ENCODE measurements around the gene GAPVD1. TPM values are rescaled to one million over a fixed set of nuclear protein-coding genes. Genes with fewer than 3 reads are reported as not detected.

The GAPVD1 gene
- total and polyA plus RNA-seq, 2 of the 13 experiments (the other 11 are each of a cell fraction or from before 2014, with no cell fraction given): 11.1 to 33.2 TPM

DNA sequence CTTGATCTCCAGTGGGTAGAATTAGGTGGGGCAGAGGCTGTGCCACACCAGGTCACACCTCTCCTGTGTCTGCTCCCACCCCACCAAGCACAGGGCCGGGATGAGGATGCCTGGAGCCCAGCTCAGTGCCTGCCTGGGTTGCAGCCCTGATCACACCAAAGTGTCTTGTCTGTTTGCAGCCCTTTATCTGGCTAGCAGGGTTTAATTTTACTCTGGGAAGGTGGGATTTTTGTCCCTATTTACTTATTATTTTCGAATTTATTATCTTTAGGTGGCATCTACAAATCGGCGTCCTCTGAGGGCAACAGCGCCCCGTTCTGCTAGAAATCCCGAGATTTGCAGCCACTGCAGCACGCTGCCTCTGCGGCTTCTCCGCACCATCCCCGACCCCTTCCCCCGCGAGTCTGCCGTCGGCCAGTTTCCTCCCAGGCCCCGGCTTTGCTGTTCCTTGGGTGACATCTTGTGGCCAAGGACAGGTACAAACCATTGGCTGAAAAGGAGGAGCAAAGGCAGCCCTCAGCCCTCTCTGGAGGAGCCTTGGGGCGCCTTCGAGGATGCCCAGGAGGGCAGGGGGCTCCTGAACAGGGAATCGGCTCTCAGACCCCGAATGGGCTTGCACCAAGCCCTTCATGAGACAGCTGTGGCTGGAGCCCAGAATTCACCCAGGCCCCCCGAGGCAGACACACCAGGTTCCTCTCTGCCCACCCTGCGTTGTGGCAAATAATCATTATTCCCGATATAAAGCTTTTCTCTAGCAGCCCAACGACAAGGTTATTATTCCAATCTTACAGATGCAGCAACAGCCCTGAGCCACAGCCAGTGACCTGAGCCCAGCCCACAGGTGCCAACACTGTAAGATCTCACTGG lies 113.0 kb downstream of the GAPVD1 start (continued):
- TF ChIP-seq, protein P1, sequence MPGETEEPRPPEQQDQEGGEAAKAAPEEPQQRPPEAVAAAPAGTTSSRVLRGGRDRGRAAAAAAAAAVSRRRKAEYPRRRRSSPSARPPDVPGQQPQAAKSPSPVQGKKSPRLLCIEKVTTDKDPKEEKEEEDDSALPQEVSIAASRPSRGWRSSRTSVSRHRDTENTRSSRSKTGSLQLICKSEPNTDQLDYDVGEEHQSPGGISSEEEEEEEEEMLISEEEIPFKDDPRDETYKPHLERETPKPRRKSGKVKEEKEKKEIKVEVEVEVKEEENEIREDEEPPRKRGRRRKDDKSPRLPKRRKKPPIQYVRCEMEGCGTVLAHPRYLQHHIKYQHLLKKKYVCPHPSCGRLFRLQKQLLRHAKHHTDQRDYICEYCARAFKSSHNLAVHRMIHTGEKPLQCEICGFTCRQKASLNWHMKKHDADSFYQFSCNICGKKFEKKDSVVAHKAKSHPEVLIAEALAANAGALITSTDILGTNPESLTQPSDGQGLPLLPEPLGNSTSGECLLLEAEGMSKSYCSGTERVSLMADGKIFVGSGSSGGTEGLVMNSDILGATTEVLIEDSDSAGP (CRISPR knock-in tag; IDR thresholded peaks at IDR 0.05; ENCODE audit: borderline replicate concordance): 0 out of 2 replicates have a peak, but pooled peaks have one; percentile 29
- no peak for TF ChIP-seq ZNF484 (CRISPR knock-in tag; IDR thresholded peaks at IDR 0.05; ENCODE audit: borderline replicate concordance, low read depth)
- 0 out of 2 replicates have a peak, but pooled peaks have one; percentile 33 for TF ChIP-seq PPARG (CRISPR knock-in tag; conservative IDR thresholded peaks at IDR 0.05)
- TF ChIP-seq REPIN1 (CRISPR knock-in tag; IDR thresholded peaks at IDR 0.05; ENCODE audit: borderline replicate concordance, low read depth): peak; percentile 62; the same call in 1 of the 2 replicates
- peak; percentile 31; the same call in 1 of the 2 replicates for TF ChIP-seq FOXO1 (CRISPR knock-in tag; IDR thresholded peaks at IDR 0.05)
- TF ChIP-seq NONO (IDR thresholded peaks at IDR 0.05): no peak
- 0 out of 2 replicates have a peak, but pooled peaks have one; percentile 26 for TF ChIP-seq NONO (CRISPR knock-in tag; conservative IDR thresholded peaks at IDR 0.05)
- 0 out of 2 replicates have a peak, but pooled peaks have one; percentile 19 for TF ChIP-seq HOXA5 (CRISPR knock-in tag; IDR thresholded peaks at IDR 0.05)
- peak; percentile 62 for TF ChIP-seq ZBTB38 (CRISPR knock-in tag; IDR thresholded peaks at IDR 0.05)
- 0 out of 2 replicates have a peak, but pooled peaks have one; percentile 30 for TF ChIP-seq ARNT2 (CRISPR knock-in tag; IDR thresholded peaks at IDR 0.05; ENCODE audit: low read depth)
- TF ChIP-seq, protein P2, sequence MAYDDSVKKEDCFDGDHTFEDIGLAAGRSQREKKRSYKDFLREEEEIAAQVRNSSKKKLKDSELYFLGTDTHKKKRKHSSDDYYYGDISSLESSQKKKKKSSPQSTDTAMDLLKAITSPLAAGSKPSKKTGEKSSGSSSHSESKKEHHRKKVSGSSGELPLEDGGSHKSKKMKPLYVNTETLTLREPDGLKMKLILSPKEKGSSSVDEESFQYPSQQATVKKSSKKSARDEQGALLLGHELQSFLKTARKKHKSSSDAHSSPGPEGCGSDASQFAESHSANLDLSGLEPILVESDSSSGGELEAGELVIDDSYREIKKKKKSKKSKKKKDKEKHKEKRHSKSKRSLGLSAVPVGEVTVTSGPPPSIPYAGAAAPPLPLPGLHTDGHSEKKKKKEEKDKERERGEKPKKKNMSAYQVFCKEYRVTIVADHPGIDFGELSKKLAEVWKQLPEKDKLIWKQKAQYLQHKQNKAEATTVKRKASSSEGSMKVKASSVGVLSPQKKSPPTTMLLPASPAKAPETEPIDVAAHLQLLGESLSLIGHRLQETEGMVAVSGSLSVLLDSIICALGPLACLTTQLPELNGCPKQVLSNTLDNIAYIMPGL (CRISPR knock-in tag; IDR thresholded peaks at IDR 0.05; ENCODE audit: borderline replicate concordance in 1 of 2, low read depth in 1 of 2): peak; percentile 33 to 38; a peak in 2 of 4 replicates
- TF ChIP-seq, protein P3, sequence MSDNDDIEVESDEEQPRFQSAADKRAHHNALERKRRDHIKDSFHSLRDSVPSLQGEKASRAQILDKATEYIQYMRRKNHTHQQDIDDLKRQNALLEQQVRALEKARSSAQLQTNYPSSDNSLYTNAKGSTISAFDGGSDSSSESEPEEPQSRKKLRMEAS (IDR thresholded peaks at IDR 0.05): 0 out of 2 replicates have a peak, but pooled peaks have one; percentile 27
- peak; percentile 46; the same call in 1 of the 2 replicates for TF ChIP-seq ELF3 (CRISPR knock-in tag; IDR thresholded peaks at IDR 0.05)
- 0 out of 2 replicates have a peak, but pooled peaks have one; percentile 28 for TF ChIP-seq ZNF501 (CRISPR knock-in tag; IDR thresholded peaks at IDR 0.05)
- 0 out of 2 replicates have a peak, but pooled peaks have one; percentile 28 for TF ChIP-seq KMT2A (CRISPR knock-in tag; IDR thresholded peaks at IDR 0.05)
- 0 out of 2 replicates have a peak, but pooled peaks have one; percentile 41 for TF ChIP-seq ZNF777 (CRISPR knock-in tag; IDR thresholded peaks at IDR 0.05)
- TF ChIP-seq, protein P4, sequence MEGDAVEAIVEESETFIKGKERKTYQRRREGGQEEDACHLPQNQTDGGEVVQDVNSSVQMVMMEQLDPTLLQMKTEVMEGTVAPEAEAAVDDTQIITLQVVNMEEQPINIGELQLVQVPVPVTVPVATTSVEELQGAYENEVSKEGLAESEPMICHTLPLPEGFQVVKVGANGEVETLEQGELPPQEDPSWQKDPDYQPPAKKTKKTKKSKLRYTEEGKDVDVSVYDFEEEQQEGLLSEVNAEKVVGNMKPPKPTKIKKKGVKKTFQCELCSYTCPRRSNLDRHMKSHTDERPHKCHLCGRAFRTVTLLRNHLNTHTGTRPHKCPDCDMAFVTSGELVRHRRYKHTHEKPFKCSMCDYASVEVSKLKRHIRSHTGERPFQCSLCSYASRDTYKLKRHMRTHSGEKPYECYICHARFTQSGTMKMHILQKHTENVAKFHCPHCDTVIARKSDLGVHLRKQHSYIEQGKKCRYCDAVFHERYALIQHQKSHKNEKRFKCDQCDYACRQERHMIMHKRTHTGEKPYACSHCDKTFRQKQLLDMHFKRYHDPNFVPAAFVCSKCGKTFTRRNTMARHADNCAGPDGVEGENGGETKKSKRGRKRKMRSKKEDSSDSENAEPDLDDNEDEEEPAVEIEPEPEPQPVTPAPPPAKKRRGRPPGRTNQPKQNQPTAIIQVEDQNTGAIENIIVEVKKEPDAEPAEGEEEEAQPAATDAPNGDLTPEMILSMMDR (CRISPR knock-in tag; IDR thresholded peaks at IDR 0.05): peak; percentile 96
- TF ChIP-seq, protein P5, sequence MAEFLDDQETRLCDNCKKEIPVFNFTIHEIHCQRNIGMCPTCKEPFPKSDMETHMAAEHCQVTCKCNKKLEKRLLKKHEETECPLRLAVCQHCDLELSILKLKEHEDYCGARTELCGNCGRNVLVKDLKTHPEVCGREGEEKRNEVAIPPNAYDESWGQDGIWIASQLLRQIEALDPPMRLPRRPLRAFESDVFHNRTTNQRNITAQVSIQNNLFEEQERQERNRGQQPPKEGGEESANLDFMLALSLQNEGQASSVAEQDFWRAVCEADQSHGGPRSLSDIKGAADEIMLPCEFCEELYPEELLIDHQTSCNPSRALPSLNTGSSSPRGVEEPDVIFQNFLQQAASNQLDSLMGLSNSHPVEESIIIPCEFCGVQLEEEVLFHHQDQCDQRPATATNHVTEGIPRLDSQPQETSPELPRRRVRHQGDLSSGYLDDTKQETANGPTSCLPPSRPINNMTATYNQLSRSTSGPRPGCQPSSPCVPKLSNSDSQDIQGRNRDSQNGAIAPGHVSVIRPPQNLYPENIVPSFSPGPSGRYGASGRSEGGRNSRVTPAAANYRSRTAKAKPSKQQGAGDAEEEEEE (CRISPR knock-in tag; IDR thresholded peaks at IDR 0.05; ENCODE audit: borderline replicate concordance): peak; percentile 29; the same call in 1 of the 2 replicates
- TF ChIP-seq ZNF263 (CRISPR knock-in tag; IDR thresholded peaks at IDR 0.05): peak; percentile 64
- 0 out of 2 replicates have a peak, but pooled peaks have one; percentile 33 for TF ChIP-seq GABPB1 (CRISPR knock-in tag; IDR thresholded peaks at IDR 0.05)
- no peak for TF ChIP-seq ATAD3A (CRISPR knock-in tag; IDR thresholded peaks at IDR 0.05)
